Activated naive CD8-positive, alpha-beta T cell treated with anti-CD3 and anti-CD28 coated beads, Interleukin-2, amount 50 U/mL, for 24 hours (primary cell): Measurements from ENCODE around the gene PPP1R1B.

Experiments
- ATAC-seq: fragments of 150-1000 bp; cut with Tn5 transposase; one replicate; pipeline ENCODE4 v1.10.0; 2021
- DNase-seq: peaks from one replicate; pipeline ENCODE4 v3.0.0; 2021
- H3K27ac Mint-ChIP-seq: one replicate; pipeline ENCODE4 v1.8.0; 2021; ENCODE audit warnings: mild to moderate bottlenecking, mixed read lengths
- H3K27me3 Mint-ChIP-seq: one replicate; pipeline ENCODE4 v1.8.0; 2021; ENCODE audit warnings: mixed read lengths
- H3K36me3 Mint-ChIP-seq: one replicate; pipeline ENCODE4 v1.8.0; 2021; ENCODE audit warnings: low read depth, mixed read lengths
- H3K4me1 Mint-ChIP-seq: one replicate; pipeline ENCODE4 v1.8.0; 2021; ENCODE audit warnings: mixed read lengths
- H3K4me3 Mint-ChIP-seq: one replicate; pipeline ENCODE4 v1.8.0; 2021; ENCODE audit warnings: mild to moderate bottlenecking, moderate library complexity, mixed read lengths
- H3K9me3 Mint-ChIP-seq: one replicate; pipeline ENCODE4 v1.8.0; 2021; ENCODE audit warnings: mixed read lengths

Gene PPP1R1B

GRCh38 chr17:39597372-39598046, 29.2 kb upstream of the PPP1R1B start:
- Mint-ChIP-seq H3K36me3 (no peaks in the 10 kb centered on the region), H3K27ac (no peak overlapping the region), H3K27me3 (peaks cover 95% of the 10 kb centered on the region), H3K4me3 (no peak overlapping the region), H3K9me3 (no peaks in the 10 kb centered on the region), H3K4me1 (peaks cover 13% of the 10 kb centered on the region)
- DNase-seq (no peak), ATAC-seq (no peak)

GRCh38 chr17:39598047-39598481, 28.7 kb upstream of the PPP1R1B start:
- no peak for DNase-seq
- no peak overlapping the region for H3K4me3 Mint-ChIP-seq

GRCh38 chr17:39598630-39599003, 28.1 kb upstream of the PPP1R1B start:
- Mint-ChIP-seq H3K27ac (no peak overlapping the region), H3K36me3 (no peaks in the 10 kb centered on the region), H3K9me3 (no peaks in the 10 kb centered on the region), H3K27me3 (peaks cover 95% of the 10 kb centered on the region), H3K4me1 (peaks cover 19% of the 10 kb centered on the region), H3K4me3 (no peak overlapping the region)
- DNase-seq (no peak), ATAC-seq (no peak)

More at GRCh38 chr17:39598047-39598481, 28.7 kb upstream of the PPP1R1B start:
- Mint-ChIP-seq H3K27me3 (peaks cover 95% of the 10 kb centered on the region), H3K27ac (no peak overlapping the region), H3K36me3 (no peaks in the 10 kb centered on the region), H3K9me3 (no peaks in the 10 kb centered on the region), H3K4me1 (peaks cover 13% of the 10 kb centered on the region)
- no peak for ATAC-seq

GRCh38 chr17:39599004-39599664, 27.6 kb upstream of the PPP1R1B start:
- peaks cover 21% of the 10 kb centered on the region for H3K4me1 Mint-ChIP-seq
- no peaks in the 10 kb centered on the region for H3K36me3 Mint-ChIP-seq
- ATAC-seq (no peak), DNase-seq (no peak)
- H3K27ac Mint-ChIP-seq = no peak overlapping the region
- peaks cover 95% of the 10 kb centered on the region for H3K27me3 Mint-ChIP-seq
- no peaks in the 10 kb centered on the region for H3K9me3 Mint-ChIP-seq
- no peak overlapping the region for H3K4me3 Mint-ChIP-seq

GRCh38 chr17:39599665-39600231, 27.0 kb upstream of the PPP1R1B start:
- Mint-ChIP-seq H3K27me3 (peaks cover 94% of the 10 kb centered on the region), H3K4me1 (peaks cover 22% of the 10 kb centered on the region), H3K36me3 (no peaks in the 10 kb centered on the region), H3K4me3 (no peak overlapping the region), H3K9me3 (no peaks in the 10 kb centered on the region), H3K27ac (no peak overlapping the region)
- no peak for ATAC-seq
- no peak for DNase-seq

GRCh38 chr17:39600288-39600996, 26.3 kb upstream of the PPP1R1B start:
- H3K27ac Mint-ChIP-seq = no peak overlapping the region

GRCh38 chr17:39600997-39601597, 25.7 kb upstream of the PPP1R1B start:
- Mint-ChIP-seq H3K27me3 (peaks cover 89% of the 10 kb centered on the region), H3K27ac (no peak overlapping the region), H3K36me3 (no peaks in the 10 kb centered on the region), H3K4me1 (peaks cover 28% of the 10 kb centered on the region), H3K9me3 (no peaks in the 10 kb centered on the region), H3K4me3 (no peak overlapping the region)
- DNase-seq = no peak
- ATAC-seq = no peak

More at GRCh38 chr17:39600288-39600996, 26.3 kb upstream of the PPP1R1B start:
- peaks cover 92% of the 10 kb centered on the region for H3K27me3 Mint-ChIP-seq
- H3K36me3 Mint-ChIP-seq = no peaks in the 10 kb centered on the region
- no peak for DNase-seq
- H3K4me3 Mint-ChIP-seq = no peak overlapping the region
- no peak for ATAC-seq
- H3K9me3 Mint-ChIP-seq = no peaks in the 10 kb centered on the region
- peaks cover 27% of the 10 kb centered on the region for H3K4me1 Mint-ChIP-seq

- Mint-ChIP-seq H3K4me1 (peaks cover 27% of the 10 kb centered on the region), H3K27me3 (peaks cover 83% of the 10 kb centered on the region), H3K4me3 (no peak overlapping the region), H3K9me3 (no peaks in the 10 kb centered on the region), H3K27ac (no peak overlapping the region), H3K36me3 (no peaks in the 10 kb centered on the region)
- DNase-seq = no peak
- no peak for ATAC-seq
Measured at GRCh38 chr17:39601758-39602532, 24.8 kb upstream of the PPP1R1B start.

- Mint-ChIP-seq H3K27me3 (peaks cover 84% of the 10 kb centered on the region), H3K36me3 (no peaks in the 10 kb centered on the region), H3K27ac (no peak overlapping the region), H3K4me1 (peaks cover 26% of the 10 kb centered on the region), H3K4me3 (no peak overlapping the region), H3K9me3 (no peaks in the 10 kb centered on the region)
- DNase-seq (no peak), ATAC-seq (no peak)
Measured at GRCh38 chr17:39602533-39603303, 24.0 kb upstream of the PPP1R1B start.

- H3K4me1 Mint-ChIP-seq = peaks cover 23% of the 10 kb centered on the region
- no peak for ATAC-seq
- no peaks in the 10 kb centered on the region for H3K9me3 Mint-ChIP-seq
- no peak overlapping the region for H3K4me3 Mint-ChIP-seq
- H3K36me3 Mint-ChIP-seq = no peaks in the 10 kb centered on the region
- DNase-seq = no peak
- peaks cover 81% of the 10 kb centered on the region for H3K27me3 Mint-ChIP-seq
- no peak overlapping the region for H3K27ac Mint-ChIP-seq
Measured at GRCh38 chr17:39603304-39604016, 23.3 kb upstream of the PPP1R1B start.

- no peak overlapping the region for H3K4me3 Mint-ChIP-seq
- H3K9me3 Mint-ChIP-seq = no peaks in the 10 kb centered on the region
- peaks cover 23% of the 10 kb centered on the region for H3K4me1 Mint-ChIP-seq
- no peak overlapping the region for H3K27ac Mint-ChIP-seq
- peaks cover 84% of the 10 kb centered on the region for H3K27me3 Mint-ChIP-seq
- no peaks in the 10 kb centered on the region for H3K36me3 Mint-ChIP-seq
- DNase-seq (no peak), ATAC-seq (no peak)
Measured at GRCh38 chr17:39604911-39605491, 21.8 kb upstream of the PPP1R1B start.

- no peak overlapping the region for H3K27ac Mint-ChIP-seq
- peak; percentile 10 for ATAC-seq
- H3K36me3 Mint-ChIP-seq = no peaks in the 10 kb centered on the region
- H3K4me3 Mint-ChIP-seq = no peak overlapping the region
- peaks cover 23% of the 10 kb centered on the region for H3K4me1 Mint-ChIP-seq
- H3K27me3 Mint-ChIP-seq = peaks cover 76% of the 10 kb centered on the region
- no peaks in the 10 kb centered on the region for H3K9me3 Mint-ChIP-seq
- no peak for DNase-seq
Measured at GRCh38 chr17:39605492-39606433, 21.0 kb upstream of the PPP1R1B start.
